GM10266 (cell line): ENCODE data around the gene INPP5A.
"Not testable (repeated sequence)": the region's sequence is repeated elsewhere in the genome, so short reads cannot be mapped to it uniquely, and the experiment has no call there.

Experiments
- DNase-seq: peaks from one replicate; pipeline ENCODE4 v3.0.0; 2012; ENCODE audit errors: extremely low spot score
- CTCF ChIP-seq: IDR thresholded peaks from 2 replicates; pipeline ENCODE4 v1.5.1; 2012; ENCODE audit warnings: mild to moderate bottlenecking, low read depth; ENCODE audit not compliant: control insufficient read depth, insufficient read depth; ENCODE audit errors: missing control alignments

Gene INPP5A

GRCh38 chr10:132537684-132538001 is at the start of gene INPP5A:
Gene INPP5A, plus strand, starts transcription at chr10:132537787. Its CDS starts 310 bp downstream, at chr10:132538097.
- no peak for DNase-seq
- no peak for TF ChIP-seq CTCF

- no peak for TF ChIP-seq CTCF
- no peak for DNase-seq
These were observed 49.3 kb upstream of the INPP5A start for GRCh38 chr10:132488231-132488821.

- TF ChIP-seq CTCF: no peak
- DNase-seq: no peak
These were observed 48.4 kb upstream of the INPP5A start for GRCh38 chr10:132489053-132489703.

- no peak for TF ChIP-seq CTCF
- no peak for DNase-seq
These were observed 47.7 kb upstream of the INPP5A start for GRCh38 chr10:132489704-132490534.

- DNase-seq: not testable (repeated sequence)
These were observed 46.1 kb upstream of the INPP5A start for GRCh38 chr10:132491534-132491933.

GRCh38 chr10:132492323-132493025 is 45.1 kb upstream of the INPP5A start:
- DNase-seq: no peak
- TF ChIP-seq CTCF: no peak

GRCh38 chr10:132493246-132493755 is 44.3 kb upstream of the INPP5A start:
- no peak for DNase-seq
- TF ChIP-seq CTCF: no peak
